Stimulated activated CD4-positive, alpha-beta T cell treated with anti-CD3 and anti-CD28 coated beads, Interleukin-2, amount 100 ng/mL, for 24 hours (primary cell): ENCODE data around the gene SIM1.

Source experiments
- DNase-seq, 2 donors: peaks; one replicate each; pipeline ENCODE4 v3.0.0-alpha.2; 2020

SIM1 gene

GRCh38 chr6:100470422-100471120, 5.8 kb upstream of the SIM1 start:
- no peak for DNase-seq

GRCh38 chr6:100469101-100469859, 4.6 kb upstream of the SIM1 start:
- DNase-seq: no peak

- no peak for DNase-seq
Observed at GRCh38 chr6:100468016-100468622, 3.4 kb upstream of the SIM1 start.

GRCh38 chr6:100467129-100468015, 2.7 kb upstream of the SIM1 start:
- DNase-seq: no peak

- DNase-seq: no peak
Observed at GRCh38 chr6:100466410-100467128, 1.8 kb upstream of the SIM1 start.

GRCh38 chr6:100465701-100466409, 1.1 kb upstream of the SIM1 start:
- DNase-seq: no peak

GRCh38 chr6:100464162-100464851, 414 bp downstream of the SIM1 start:
- DNase-seq: no peak

- DNase-seq: no peak
Observed at GRCh38 chr6:100463630-100464161, 1.0 kb downstream of the SIM1 start.

- no peak for DNase-seq
Observed at GRCh38 chr6:100462706-100463629, 1.8 kb downstream of the SIM1 start.

GRCh38 chr6:100461917-100462705, 2.6 kb downstream of the SIM1 start:
- DNase-seq: no peak

GRCh38 chr6:100461278-100461916, 3.3 kb downstream of the SIM1 start:
- no peak for DNase-seq

GRCh38 chr6:100460650-100461204, 4.0 kb downstream of the SIM1 start:
- DNase-seq: no peak

GRCh38 chr6:100459592-100460184, 5.0 kb downstream of the SIM1 start:
- DNase-seq: no peak

GRCh38 chr6:100458841-100459591, 5.7 kb downstream of the SIM1 start:
- DNase-seq: no peak

- DNase-seq: no peak
Observed at GRCh38 chr6:100457311-100457990, 7.3 kb downstream of the SIM1 start.

- DNase-seq: no peak
Observed at GRCh38 chr6:100456908-100457235, 7.8 kb downstream of the SIM1 start.
